ENCODE measurements around the gene LIPC.

LIPC gene

GRCh38 chr15:58476525-58477162, 44.9 kb downstream of the LIPC start:
- DNase-seq: no peak

GRCh38 chr15:58477170-58477569, 45.4 kb downstream of the LIPC start:
- DNase-seq: no peak

GRCh38 chr15:58478035-58478434, 46.2 kb downstream of the LIPC start:
- DNase-seq: no peak

GRCh38 chr15:58478579-58478978, 46.8 kb downstream of the LIPC start:
- DNase-seq: no peak

GRCh38 chr15:58479941-58480340, 48.1 kb downstream of the LIPC start:
- DNase-seq: no peak

- DNase-seq: no peak
Measured at GRCh38 chr15:58483376-58483775, 51.6 kb downstream of the LIPC start.

- DNase-seq: peak; percentile 45 to 48
Measured at GRCh38 chr15:58484791-58485600, 53.2 kb downstream of the LIPC start.

GRCh38 chr15:58486062-58486461, 54.3 kb downstream of the LIPC start:
- DNase-seq: no peak

- no peak for DNase-seq
Measured at GRCh38 chr15:58486564-58486963, 54.8 kb downstream of the LIPC start.

GRCh38 chr15:58487041-58487723, 55.4 kb downstream of the LIPC start:
- no peak for DNase-seq

GRCh38 chr15:58487724-58488120, 55.9 kb downstream of the LIPC start:
- no peak for DNase-seq

GRCh38 chr15:58489289-58490085, 57.7 kb downstream of the LIPC start:
- peak in 1 of 2 donors; percentile 18 for DNase-seq

GRCh38 chr15:58490086-58490887, 58.5 kb downstream of the LIPC start:
- DNase-seq: no peak

GRCh38 chr15:58490888-58491473, 59.2 kb downstream of the LIPC start:
- no peak for DNase-seq

GRCh38 chr15:58491499-58492202, 59.9 kb downstream of the LIPC start:
- no peak for DNase-seq

- no peak for DNase-seq
Measured at GRCh38 chr15:58492661-58493397, 61.0 kb downstream of the LIPC start.

- DNase-seq: no peak
Measured at GRCh38 chr15:58494567-58494966, 62.8 kb downstream of the LIPC start.

- no peak for DNase-seq
Measured at GRCh38 chr15:58495891-58496408, 64.2 kb downstream of the LIPC start.

GRCh38 chr15:58497046-58497785, 65.4 kb downstream of the LIPC start:
- DNase-seq: no peak
